ENCODE results near the gene CFAP46.
A peak's percentile ranks its signal among the peaks of the same experiment; 100 is the strongest.

The CFAP46 gene

DNA sequence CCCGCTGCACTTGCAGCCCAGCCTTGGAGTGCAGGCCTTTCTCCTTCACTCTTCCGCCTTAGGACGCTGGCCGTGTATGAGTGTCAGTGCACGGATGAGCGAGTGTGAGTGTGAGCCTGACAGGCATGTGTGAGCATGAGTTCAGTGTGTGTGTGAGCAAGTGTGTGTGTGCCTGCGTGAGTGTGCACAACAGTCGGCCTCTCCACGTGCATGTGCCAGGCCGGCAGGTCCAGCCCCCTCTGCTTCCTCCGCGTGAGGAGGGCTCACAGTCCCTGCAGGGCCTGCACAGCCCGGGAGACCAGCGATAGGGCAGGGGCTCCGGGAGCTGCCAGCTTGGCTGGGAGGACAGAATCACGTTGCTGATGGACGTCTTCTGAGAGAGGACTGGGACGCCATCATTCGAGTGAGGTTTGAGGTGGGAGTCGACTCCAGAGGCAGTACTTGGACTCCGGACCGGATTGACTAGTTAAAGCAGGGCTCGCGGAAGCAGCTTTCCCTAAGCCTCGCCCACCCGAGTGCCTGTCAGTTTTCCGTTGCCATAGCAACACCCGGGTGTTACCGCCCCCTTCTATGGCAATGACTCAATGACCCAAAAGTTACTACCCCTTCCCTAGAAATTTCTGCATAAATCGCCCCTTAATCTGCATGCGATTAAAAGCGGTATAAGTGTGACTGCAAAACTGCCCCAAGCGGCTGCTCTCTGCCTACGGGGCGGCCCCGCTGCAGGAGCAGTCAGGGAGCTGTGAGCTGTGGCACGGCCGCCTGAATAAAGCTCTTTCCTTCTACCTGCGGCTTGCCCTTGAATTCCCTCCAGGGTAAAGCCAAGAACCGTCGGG lies 19.6 kb upstream of the CFAP46 start:
- TF ChIP-seq, protein P1, sequence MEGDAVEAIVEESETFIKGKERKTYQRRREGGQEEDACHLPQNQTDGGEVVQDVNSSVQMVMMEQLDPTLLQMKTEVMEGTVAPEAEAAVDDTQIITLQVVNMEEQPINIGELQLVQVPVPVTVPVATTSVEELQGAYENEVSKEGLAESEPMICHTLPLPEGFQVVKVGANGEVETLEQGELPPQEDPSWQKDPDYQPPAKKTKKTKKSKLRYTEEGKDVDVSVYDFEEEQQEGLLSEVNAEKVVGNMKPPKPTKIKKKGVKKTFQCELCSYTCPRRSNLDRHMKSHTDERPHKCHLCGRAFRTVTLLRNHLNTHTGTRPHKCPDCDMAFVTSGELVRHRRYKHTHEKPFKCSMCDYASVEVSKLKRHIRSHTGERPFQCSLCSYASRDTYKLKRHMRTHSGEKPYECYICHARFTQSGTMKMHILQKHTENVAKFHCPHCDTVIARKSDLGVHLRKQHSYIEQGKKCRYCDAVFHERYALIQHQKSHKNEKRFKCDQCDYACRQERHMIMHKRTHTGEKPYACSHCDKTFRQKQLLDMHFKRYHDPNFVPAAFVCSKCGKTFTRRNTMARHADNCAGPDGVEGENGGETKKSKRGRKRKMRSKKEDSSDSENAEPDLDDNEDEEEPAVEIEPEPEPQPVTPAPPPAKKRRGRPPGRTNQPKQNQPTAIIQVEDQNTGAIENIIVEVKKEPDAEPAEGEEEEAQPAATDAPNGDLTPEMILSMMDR (IDR thresholded peaks at IDR 0.05; ENCODE audit: low read length, missing control alignments) = no peak
- peak; percentile 80 for DNase-seq (ENCODE audit: low read depth)

DNA sequence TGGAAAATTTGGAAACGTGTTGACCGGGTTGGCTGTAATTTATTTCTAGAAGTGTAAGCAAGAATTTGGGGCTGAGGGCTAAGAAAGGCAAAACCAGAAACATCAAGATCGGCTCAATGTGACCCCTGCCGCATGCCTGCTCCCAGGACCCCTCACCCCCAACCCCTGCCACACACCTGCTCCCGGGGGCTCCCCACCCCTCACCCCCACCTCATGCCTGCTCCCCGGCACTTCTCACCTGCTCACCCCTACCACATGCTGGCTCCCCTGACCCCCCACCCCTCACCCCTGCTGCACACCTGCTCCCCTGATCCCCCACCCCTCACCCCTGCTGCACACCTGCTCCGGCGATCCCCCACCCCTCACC lies 19.0 kb upstream of the CFAP46 start:
- no peak overlapping the region for H3K4me3 ChIP-seq (replicated peaks; ENCODE audit: low read depth, low read length)

More for the DNA sequence above, 19.6 kb upstream of the CFAP46 start:
- peak overlapping the region; percentile 60 for H3K4me3 ChIP-seq (replicated peaks; ENCODE audit: low read depth, low read length)

DNA sequence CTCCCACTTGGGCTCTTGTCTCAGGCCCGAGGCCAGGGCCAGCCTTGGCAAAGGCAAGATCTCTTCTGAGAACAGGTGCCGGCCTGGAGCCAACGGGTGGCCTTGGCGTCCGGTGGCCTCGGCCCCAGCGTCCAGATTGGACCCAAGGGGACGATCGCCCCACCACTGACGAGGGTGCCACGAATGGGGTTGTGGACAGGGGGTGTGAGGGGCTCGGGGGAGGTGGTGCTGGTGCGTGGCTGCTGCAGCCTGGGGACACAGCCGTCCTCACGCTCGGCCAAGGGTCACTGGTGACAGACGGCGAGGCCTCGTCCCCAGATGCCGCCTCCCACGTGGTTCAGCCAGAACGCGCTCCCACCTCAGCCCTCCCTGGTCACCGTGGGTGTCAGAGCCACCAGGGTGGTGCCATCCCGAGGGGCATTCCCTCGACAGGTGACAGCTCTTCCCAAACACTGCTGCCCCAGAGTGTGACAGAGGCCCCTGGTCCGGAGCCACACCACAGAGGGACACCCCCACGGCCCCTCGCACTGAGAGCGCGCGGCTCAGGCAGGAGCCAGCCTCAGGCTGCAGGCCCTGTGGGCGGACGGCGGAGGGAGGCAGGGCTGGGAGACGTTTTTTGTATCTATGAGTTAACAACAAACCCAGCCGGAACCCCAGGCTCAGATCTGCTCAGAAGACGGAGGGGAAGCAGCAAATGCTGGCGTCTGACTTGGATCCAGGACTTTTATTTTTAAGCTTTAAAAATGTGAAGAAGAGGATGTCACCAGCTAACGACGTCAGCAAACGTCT lies 18.5 kb upstream of the CFAP46 start:
- no peak overlapping the region for H3K4me3 ChIP-seq (replicated peaks; ENCODE audit: low read depth, low read length)
- no peak for DNase-seq (ENCODE audit: low read depth)
- TF ChIP-seq, protein P1 (IDR thresholded peaks at IDR 0.05; ENCODE audit: low read length, missing control alignments) = no peak

More for the DNA sequence above, 19.0 kb upstream of the CFAP46 start:
- TF ChIP-seq, protein P1 (IDR thresholded peaks at IDR 0.05; ENCODE audit: low read length, missing control alignments) = no peak
- no peak for DNase-seq (ENCODE audit: low read depth)

DNA sequence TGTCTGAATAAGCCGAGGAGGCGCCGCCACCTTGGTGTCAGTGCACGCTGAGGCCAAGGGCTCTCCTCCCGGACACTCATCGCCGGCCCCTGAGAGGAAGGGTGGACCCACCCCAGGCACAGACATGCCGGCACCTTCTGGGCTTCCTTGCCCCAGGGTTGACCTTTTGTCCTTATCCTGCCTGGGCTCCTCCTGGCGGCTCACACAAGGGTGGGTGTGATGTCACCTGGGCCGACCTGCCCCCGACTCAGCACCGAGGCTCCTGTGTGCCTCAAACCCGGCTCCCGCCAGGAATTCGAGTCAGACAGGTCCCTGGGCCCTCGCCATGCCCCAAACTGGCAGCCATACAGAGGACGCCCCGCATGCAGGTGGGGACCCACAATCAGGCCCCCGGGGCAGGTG lies 17.7 kb upstream of the CFAP46 start:
- no peak for DNase-seq (ENCODE audit: low read depth)
- H3K4me3 ChIP-seq (replicated peaks; ENCODE audit: low read depth, low read length) = no peak overlapping the region
- TF ChIP-seq, protein P1 (IDR thresholded peaks at IDR 0.05; ENCODE audit: low read length, missing control alignments) = no peak

DNA sequence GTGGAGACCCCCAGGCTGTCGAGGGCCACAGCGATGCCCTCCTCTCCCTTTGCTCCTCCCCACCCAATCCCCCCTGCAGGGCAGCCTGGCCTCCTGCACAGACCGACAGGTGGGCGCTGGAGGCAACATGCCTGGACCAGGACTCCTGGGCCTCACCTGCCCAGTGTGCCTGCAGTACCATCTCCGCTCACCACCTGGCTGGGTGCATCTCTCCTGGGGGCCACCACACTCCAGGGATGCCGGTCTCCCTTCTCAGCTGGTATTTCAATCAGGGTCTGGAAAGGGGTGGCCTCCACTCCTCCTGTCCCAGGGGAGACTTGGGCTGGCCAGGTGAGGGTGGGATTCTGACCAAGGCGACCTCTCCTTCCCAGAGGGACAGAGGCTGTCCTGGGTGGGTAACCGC lies 17.2 kb upstream of the CFAP46 start:
- TF ChIP-seq, protein P1 (IDR thresholded peaks at IDR 0.05; ENCODE audit: low read length, missing control alignments) = no peak
- no peak for DNase-seq (ENCODE audit: low read depth)
- H3K4me3 ChIP-seq (replicated peaks; ENCODE audit: low read depth, low read length) = no peak overlapping the region

DNA sequence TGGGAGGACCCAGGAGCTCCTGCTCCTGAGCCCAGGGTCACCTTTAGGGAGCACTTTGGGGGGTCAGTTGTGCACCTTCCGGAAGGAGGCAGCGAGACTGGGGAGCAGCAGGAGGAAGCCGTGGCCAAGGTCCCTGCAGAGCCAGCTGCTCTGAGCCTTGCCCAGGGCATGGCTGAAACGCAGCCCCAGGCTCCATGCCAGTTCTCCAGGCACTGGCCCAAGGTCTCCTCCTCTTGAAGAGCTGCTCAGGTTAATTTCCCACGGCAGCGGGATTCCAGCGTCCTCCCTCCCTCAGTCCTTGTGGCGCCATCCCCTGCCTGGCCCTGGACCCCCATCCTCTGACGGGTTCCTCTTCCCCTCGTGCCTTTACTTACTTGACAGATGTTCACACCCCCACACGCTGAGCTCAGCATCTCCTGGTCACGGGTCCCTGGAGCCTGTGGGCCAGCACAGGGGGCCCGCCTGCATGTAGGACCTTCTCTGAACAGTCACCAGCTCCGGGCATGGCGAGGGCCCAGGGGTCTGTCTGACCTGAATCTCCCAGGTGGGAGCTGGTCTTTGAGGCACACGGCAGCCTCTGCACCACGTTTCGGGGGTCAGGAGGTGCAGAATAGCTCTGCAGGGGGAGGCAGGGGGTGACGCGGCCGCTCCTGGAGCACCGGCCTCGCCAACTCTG lies 16.7 kb upstream of the CFAP46 start:
- H3K4me3 ChIP-seq (replicated peaks; ENCODE audit: low read depth, low read length) = no peak overlapping the region
- TF ChIP-seq, protein P1 (IDR thresholded peaks at IDR 0.05; ENCODE audit: low read length, missing control alignments) = no peak
- DNase-seq (ENCODE audit: low read depth) = no peak

Measured in fibroblast of pulmonary artery (primary cell).